HG03442 (cell line): Measurements from ENCODE around the gene INF2.

Experiments
- ATAC-seq: cut with Tn5 transposase; IDR thresholded peaks from one replicate; pipeline ENCODE4 v1.9.1; 2021; ENCODE audit warnings: mild to moderate bottlenecking, moderate library complexity; ENCODE audit not compliant: unreplicated experiment

INF2 gene

GRCh38 chr14:104701383-104702076 lies 12.1 kb downstream of the INF2 start:
- ATAC-seq = no peak

GRCh38 chr14:104702106-104702505 lies 12.7 kb downstream of the INF2 start:
- ATAC-seq = no peak

- no peak for ATAC-seq
Measured at GRCh38 chr14:104702673-104703072, 13.3 kb downstream of the INF2 start.

- no peak for ATAC-seq
Measured at GRCh38 chr14:104703269-104703668, 13.9 kb downstream of the INF2 start.

GRCh38 chr14:104704252-104704651 lies 14.8 kb downstream of the INF2 start:
- no peak for ATAC-seq

- no peak for ATAC-seq
Measured at GRCh38 chr14:104705340-104706047, 16.1 kb downstream of the INF2 start.

GRCh38 chr14:104706733-104707607 lies 17.6 kb downstream of the INF2 start:
- ATAC-seq = no peak

GRCh38 chr14:104707608-104708595 lies 18.5 kb downstream of the INF2 start:
- ATAC-seq = no peak

- no peak for ATAC-seq
Measured at GRCh38 chr14:104708606-104709268, 19.3 kb downstream of the INF2 start.

- no peak for ATAC-seq
Measured at GRCh38 chr14:104709387-104710039, 20.1 kb downstream of the INF2 start.

GRCh38 chr14:104710071-104710735 lies 20.8 kb downstream of the INF2 start:
- ATAC-seq = no peak

- ATAC-seq = no peak
Measured at GRCh38 chr14:104712881-104713734, 23.7 kb downstream of the INF2 start.

- no peak for ATAC-seq
Measured at GRCh38 chr14:104714066-104714465, 24.6 kb downstream of the INF2 start.

- ATAC-seq = no peak
Measured at GRCh38 chr14:104714681-104715080, 25.3 kb downstream of the INF2 start.

- ATAC-seq = no peak
Measured at GRCh38 chr14:104715416-104715815, 26.0 kb downstream of the INF2 start.

- ATAC-seq = no peak
Measured at GRCh38 chr14:104715871-104716270, 26.5 kb downstream of the INF2 start.

GRCh38 chr14:104717137-104717536 lies 27.7 kb downstream of the INF2 start:
- no peak for ATAC-seq

- ATAC-seq = no peak
Measured at GRCh38 chr14:104717646-104718045, 28.2 kb downstream of the INF2 start.
